Karpas-422 (cell line): ENCODE measurements around the gene SRD5A3. TPM values are rescaled to one million over a fixed set of nuclear protein-coding genes. Genes with fewer than 3 reads are reported as not detected.

Experiments used
- DNase-seq: peaks from one replicate; pipeline ENCODE4 v3.0.0-alpha.2; 2015
- H2AFZ ChIP-seq: fragments of 200-600 bp; sonication (generic); 2 replicates; pipeline ENCODE4 v1.6.1; 2014; ENCODE audit warnings: antibody characterized with exemption, low read length, mixed read lengths
- H3K27ac ChIP-seq: fragments of 200-600 bp; sonication (generic); 2 replicates; pipeline ENCODE4 v1.5.1; 2014; ENCODE audit warnings: mild to moderate bottlenecking, low read length, moderate library complexity
- H3K27me3 ChIP-seq: fragments of 200-600 bp; sonication (generic); 2 replicates; pipeline ENCODE4 v1.6.1; 2014; ENCODE audit warnings: low read length, mixed read lengths
- H3K36me3 ChIP-seq: fragments of 200-600 bp; sonication (generic); 2 replicates; pipeline ENCODE4 v1.6.1; 2014; ENCODE audit warnings: low read length, mixed read lengths; ENCODE audit not compliant: insufficient read depth
- H3K4me1 ChIP-seq: fragments of 200-600 bp; sonication (generic); 2 replicates; pipeline ENCODE4 v1.6.1; 2014; ENCODE audit warnings: mild to moderate bottlenecking, low read length, mixed read lengths
- H3K4me2 ChIP-seq: fragments of 200-600 bp; sonication (generic); 2 replicates; pipeline ENCODE4 v1.6.1; 2014; ENCODE audit warnings: low read length, low read depth, mild to moderate bottlenecking; ENCODE audit not compliant: poor library complexity, severe bottlenecking
- H3K4me3 ChIP-seq: fragments of 200-600 bp; sonication (generic); 2 replicates; pipeline ENCODE4 v1.5.1; 2014; ENCODE audit warnings: mild to moderate bottlenecking, antibody characterized with exemption, low read length, mixed read lengths
- H3K79me2 ChIP-seq: fragments of 200-600 bp; sonication (generic); 2 replicates; pipeline ENCODE4 v1.6.1; 2014; ENCODE audit warnings: mild to moderate bottlenecking, low read length, mixed read lengths
- H3K9ac ChIP-seq: fragments of 200-600 bp; sonication (generic); 2 replicates; pipeline ENCODE4 v1.6.0; 2014; ENCODE audit warnings: low read length
- H3K9me2 ChIP-seq: fragments of 200-600 bp; sonication (generic), shearing (Covaris generic); replicated peaks from 2 replicates; pipeline ENCODE4 v1.6.0; 2014; ENCODE audit warnings: mild to moderate bottlenecking, low read length, moderate library complexity; ENCODE audit not compliant: insufficient read depth
- H3K9me3 ChIP-seq: fragments of 300-700, 200-600 bp; sonication (generic); 2 replicates; pipeline ENCODE4 v1.6.1; 2014; ENCODE audit warnings: low read length, mixed read lengths
- H4K20me1 ChIP-seq: fragments of 200-600 bp; sonication (generic); 2 replicates; pipeline ENCODE4 v1.6.1; 2014; ENCODE audit warnings: mild to moderate bottlenecking, antibody characterized with exemption, low read length, low read depth; ENCODE audit not compliant: insufficient read depth
- total RNA-seq: library from RNA; depleted of rRNA; stranded (reverse); fragments of >200 nt; shearing (Covaris generic); gene quantifications from 2 replicates; pipeline ENCODE4 v1.2.3, GENCODE V29; 2014; ENCODE audit warnings: low replicate concordance; rRNA removed

The SRD5A3 gene
- total RNA-seq: 15.6 and 25.7 TPM in 2 replicates

GRCh38 chr4:55345980-55346850, at the start of gene SRD5A3:
SRD5A3 (plus strand) TSS chr4:55346242; CDS start chr4:55346337, 95 bp downstream.
- Histone ChIP-seq H3K79me2 (peaks cover 7% of the 10 kb centered on the region; the same call in 1 of the 2 replicates), H3K4me1 (peaks cover 27% of the 10 kb centered on the region), H3K4me2 (peak within 1 kb of the TSS; percentile 91), H3K4me3 (peak within 1 kb of the TSS; percentile 80), H3K36me3 (no peaks in the 10 kb centered on the region), H3K9me3 (no peaks in the 10 kb centered on the region), H3K9me2 (no peaks in the 10 kb centered on the region), H4K20me1 (no peaks in the 10 kb centered on the region), H3K9ac (peak within 1 kb of the TSS; percentile 92), H2AFZ (peak within 1 kb of the TSS; percentile 99), H3K27me3 (no peaks in the 10 kb centered on the region), H3K27ac (peak within 1 kb of the TSS; percentile 44; the same call in 1 of the 2 replicates)
- peak; percentile 92 for DNase-seq

GRCh38 chr4:55297346-55297745, 48.7 kb upstream of the SRD5A3 start:
- H3K4me1 ChIP-seq: no peaks in the 10 kb centered on the region
- no peaks in the 10 kb centered on the region for H3K9me3 ChIP-seq
- no peak overlapping the region for H3K4me3 ChIP-seq
- no peaks in the 10 kb centered on the region for H3K79me2 ChIP-seq
- no peak overlapping the region for H2AFZ ChIP-seq
- H3K9ac ChIP-seq: no peak overlapping the region
- 0 out of 2 replicates have a peak, but pooled peaks cover 2% of the 10 kb centered on the region for H3K27me3 ChIP-seq
- H4K20me1 ChIP-seq: no peaks in the 10 kb centered on the region
- no peaks in the 10 kb centered on the region for H3K36me3 ChIP-seq
- no peak for DNase-seq
- H3K4me2 ChIP-seq: no peak overlapping the region
- H3K27ac ChIP-seq: no peak overlapping the region
- no peaks in the 10 kb centered on the region for H3K9me2 ChIP-seq

GRCh38 chr4:55303760-55304165, 42.3 kb upstream of the SRD5A3 start:
- H4K20me1 ChIP-seq: no peaks in the 10 kb centered on the region
- H3K9me3 ChIP-seq: no peaks in the 10 kb centered on the region
- no peaks in the 10 kb centered on the region for H3K27me3 ChIP-seq
- no peaks in the 10 kb centered on the region for H3K4me1 ChIP-seq
- no peak overlapping the region for H3K27ac ChIP-seq
- no peak overlapping the region for H2AFZ ChIP-seq
- no peaks in the 10 kb centered on the region for H3K9me2 ChIP-seq
- no peak overlapping the region for H3K4me3 ChIP-seq
- DNase-seq: no peak
- H3K79me2 ChIP-seq: no peaks in the 10 kb centered on the region
- H3K36me3 ChIP-seq: no peaks in the 10 kb centered on the region
- no peak overlapping the region for H3K9ac ChIP-seq
- no peak overlapping the region for H3K4me2 ChIP-seq

GRCh38 chr4:55304303-55304702, 41.7 kb upstream of the SRD5A3 start:
- no peaks in the 10 kb centered on the region for H3K9me2 ChIP-seq
- no peak overlapping the region for H2AFZ ChIP-seq
- no peaks in the 10 kb centered on the region for H3K79me2 ChIP-seq
- no peaks in the 10 kb centered on the region for H3K4me1 ChIP-seq
- no peaks in the 10 kb centered on the region for H3K9me3 ChIP-seq
- H3K9ac ChIP-seq: no peak overlapping the region
- no peak for DNase-seq
- no peaks in the 10 kb centered on the region for H4K20me1 ChIP-seq
- no peaks in the 10 kb centered on the region for H3K27me3 ChIP-seq
- no peak overlapping the region for H3K27ac ChIP-seq
- no peak overlapping the region for H3K4me3 ChIP-seq
- H3K4me2 ChIP-seq: no peak overlapping the region
- no peaks in the 10 kb centered on the region for H3K36me3 ChIP-seq

GRCh38 chr4:55308071-55308470, 38.0 kb upstream of the SRD5A3 start:
- H3K9me3 ChIP-seq: no peaks in the 10 kb centered on the region
- no peak overlapping the region for H2AFZ ChIP-seq
- H3K79me2 ChIP-seq: no peaks in the 10 kb centered on the region
- no peak overlapping the region for H3K9ac ChIP-seq
- H3K9me2 ChIP-seq: no peaks in the 10 kb centered on the region
- H3K4me2 ChIP-seq: no peak overlapping the region
- H3K4me1 ChIP-seq: no peaks in the 10 kb centered on the region
- no peak for DNase-seq
- no peaks in the 10 kb centered on the region for H4K20me1 ChIP-seq
- H3K27me3 ChIP-seq: no peaks in the 10 kb centered on the region
- no peak overlapping the region for H3K4me3 ChIP-seq
- H3K27ac ChIP-seq: no peak overlapping the region
- no peaks in the 10 kb centered on the region for H3K36me3 ChIP-seq

- Histone ChIP-seq H2AFZ (no peak overlapping the region), H3K4me3 (no peak overlapping the region), H3K9me2 (no peaks in the 10 kb centered on the region), H3K27me3 (no peaks in the 10 kb centered on the region), H3K4me2 (no peak overlapping the region), H3K4me1 (no peaks in the 10 kb centered on the region), H3K27ac (no peak overlapping the region), H3K79me2 (no peaks in the 10 kb centered on the region), H4K20me1 (no peaks in the 10 kb centered on the region), H3K9ac (no peak overlapping the region), H3K9me3 (no peaks in the 10 kb centered on the region), H3K36me3 (no peaks in the 10 kb centered on the region)
- no peak for DNase-seq
Observed at GRCh38 chr4:55311792-55312488, 34.1 kb upstream of the SRD5A3 start.

- peak; percentile 77 for DNase-seq
- H4K20me1 ChIP-seq: no peaks in the 10 kb centered on the region
Observed at GRCh38 chr4:55312489-55313101, 33.4 kb upstream of the SRD5A3 start.

More at GRCh38 chr4:55312489-55313101, 33.4 kb upstream of the SRD5A3 start:
- Histone ChIP-seq H3K4me2 (no peak overlapping the region), H3K9me2 (no peaks in the 10 kb centered on the region), H3K27me3 (no peaks in the 10 kb centered on the region), H3K9ac (no peak overlapping the region), H3K27ac (no peak overlapping the region), H3K9me3 (no peaks in the 10 kb centered on the region), H3K36me3 (no peaks in the 10 kb centered on the region), H3K79me2 (no peaks in the 10 kb centered on the region), H3K4me1 (no peaks in the 10 kb centered on the region), H2AFZ (no peak overlapping the region), H3K4me3 (no peak overlapping the region)
